ENCODE results near the gene IFI6. TPM values are rescaled to one million over a fixed set of nuclear protein-coding genes. Genes with fewer than 3 reads are reported as not detected.

Gene IFI6
- total and polyA plus RNA-seq, 2 of the 13 experiments (the other 11 are each of a cell fraction or from before 2014, with no cell fraction given): 12.9 to 13.2 TPM

DNA sequence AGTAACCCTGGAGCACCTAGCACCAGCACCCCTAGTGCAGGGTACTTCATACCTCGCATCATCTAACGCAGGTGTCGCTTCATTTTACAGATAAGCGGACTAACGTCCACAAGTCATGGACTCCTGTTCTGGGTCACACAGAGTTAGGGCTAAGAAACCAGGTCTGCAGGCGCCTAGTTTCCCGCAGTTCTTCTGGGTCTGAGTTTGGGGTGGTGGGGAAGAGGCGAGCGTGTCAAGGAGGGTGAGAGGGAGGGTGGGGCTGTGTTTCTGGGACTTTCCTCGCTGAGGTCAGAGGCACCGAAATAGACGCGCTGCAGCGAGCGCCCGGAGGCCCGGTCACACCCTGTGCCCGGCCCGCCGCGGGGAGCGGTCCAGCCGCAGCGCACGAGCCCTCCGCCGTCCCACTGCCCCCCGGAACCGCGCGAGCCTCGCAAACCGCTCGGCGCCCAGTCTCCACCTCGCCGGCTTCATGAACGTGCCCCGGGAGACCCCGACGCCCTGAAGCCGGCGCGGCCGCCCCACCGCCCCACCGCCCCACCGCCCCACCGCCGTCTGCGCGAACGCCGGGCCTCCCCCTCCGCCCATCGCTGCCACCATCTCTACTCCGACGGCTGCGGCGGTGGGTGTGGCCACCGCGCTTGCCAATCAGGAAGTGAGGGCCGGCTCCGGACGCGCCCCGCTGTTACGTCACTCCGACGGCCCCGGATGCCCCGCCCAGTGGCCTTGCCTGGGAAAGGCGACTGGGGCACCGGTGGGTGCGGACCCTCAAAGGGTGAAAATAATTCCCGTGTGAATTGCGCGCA, 12.3 kb downstream of the IFI6 start (continued):
- no peak for TF ChIP-seq TRIM24 (CRISPR knock-in tag; IDR thresholded peaks at IDR 0.05)
- peak; percentile 67; the same call in 1 of the 2 replicates for TF ChIP-seq CEBPB (IDR thresholded peaks at IDR 0.05; ENCODE audit: borderline replicate concordance, low read depth, low read length)
- TF ChIP-seq, protein P1, sequence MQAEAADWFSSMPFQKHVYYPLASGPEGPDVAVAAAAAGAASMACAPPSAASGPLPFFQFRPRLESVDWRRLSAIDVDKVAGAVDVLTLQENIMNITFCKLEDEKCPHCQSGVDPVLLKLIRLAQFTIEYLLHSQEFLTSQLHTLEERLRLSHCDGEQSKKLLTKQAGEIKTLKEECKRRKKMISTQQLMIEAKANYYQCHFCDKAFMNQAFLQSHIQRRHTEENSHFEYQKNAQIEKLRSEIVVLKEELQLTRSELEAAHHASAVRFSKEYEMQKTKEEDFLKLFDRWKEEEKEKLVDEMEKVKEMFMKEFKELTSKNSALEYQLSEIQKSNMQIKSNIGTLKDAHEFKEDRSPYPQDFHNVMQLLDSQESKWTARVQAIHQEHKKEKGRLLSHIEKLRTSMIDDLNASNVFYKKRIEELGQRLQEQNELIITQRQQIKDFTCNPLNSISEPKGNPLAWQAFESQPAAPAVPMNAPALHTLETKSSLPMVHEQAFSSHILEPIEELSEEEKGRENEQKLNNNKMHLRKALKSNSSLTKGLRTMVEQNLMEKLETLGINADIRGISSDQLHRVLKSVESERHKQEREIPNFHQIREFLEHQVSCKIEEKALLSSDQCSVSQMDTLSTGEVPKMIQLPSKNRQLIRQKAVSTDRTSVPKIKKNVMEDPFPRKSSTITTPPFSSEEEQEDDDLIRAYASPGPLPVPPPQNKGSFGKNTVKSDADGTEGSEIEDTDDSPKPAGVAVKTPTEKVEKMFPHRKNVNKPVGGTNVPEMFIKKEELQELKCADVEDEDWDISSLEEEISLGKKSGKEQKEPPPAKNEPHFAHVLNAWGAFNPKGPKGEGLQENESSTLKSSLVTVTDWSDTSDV (CRISPR knock-in tag; IDR thresholded peaks at IDR 0.05): no peak
- no peak for TF ChIP-seq POLR2AphosphoS2 (IDR thresholded peaks at IDR 0.05; ENCODE audit: low read depth, low read length)
- no peak for TF ChIP-seq KLF6 (CRISPR knock-in tag; IDR thresholded peaks at IDR 0.05)
- peak; percentile 44 for TF ChIP-seq HNRNPLL (IDR thresholded peaks at IDR 0.05; ENCODE audit: low read depth, low read length, poor library complexity, severe bottlenecking)
- TF ChIP-seq, protein P2, sequence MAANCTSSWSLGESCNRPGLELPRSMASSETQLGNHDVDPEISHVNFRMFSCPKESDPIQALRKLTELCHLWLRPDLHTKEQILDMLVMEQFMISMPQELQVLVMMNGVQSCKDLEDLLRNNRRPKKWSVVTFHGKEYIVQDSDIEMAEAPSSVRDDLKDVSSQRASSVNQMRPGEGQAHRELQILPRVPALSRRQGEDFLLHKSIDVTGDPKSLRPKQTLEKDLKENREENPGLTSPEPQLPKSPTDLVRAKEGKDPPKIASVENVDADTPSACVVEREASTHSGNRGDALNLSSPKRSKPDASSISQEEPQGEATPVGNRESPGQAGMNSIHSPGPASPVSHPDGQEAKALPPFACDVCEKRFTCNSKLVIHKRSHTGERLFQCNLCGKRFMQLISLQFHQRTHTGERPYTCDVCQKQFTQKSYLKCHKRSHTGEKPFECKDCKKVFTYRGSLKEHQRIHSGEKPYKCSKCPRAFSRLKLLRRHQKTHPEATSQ (CRISPR knock-in tag; IDR thresholded peaks at IDR 0.05; ENCODE audit: borderline replicate concordance): no peak
- TF ChIP-seq, protein P3, sequence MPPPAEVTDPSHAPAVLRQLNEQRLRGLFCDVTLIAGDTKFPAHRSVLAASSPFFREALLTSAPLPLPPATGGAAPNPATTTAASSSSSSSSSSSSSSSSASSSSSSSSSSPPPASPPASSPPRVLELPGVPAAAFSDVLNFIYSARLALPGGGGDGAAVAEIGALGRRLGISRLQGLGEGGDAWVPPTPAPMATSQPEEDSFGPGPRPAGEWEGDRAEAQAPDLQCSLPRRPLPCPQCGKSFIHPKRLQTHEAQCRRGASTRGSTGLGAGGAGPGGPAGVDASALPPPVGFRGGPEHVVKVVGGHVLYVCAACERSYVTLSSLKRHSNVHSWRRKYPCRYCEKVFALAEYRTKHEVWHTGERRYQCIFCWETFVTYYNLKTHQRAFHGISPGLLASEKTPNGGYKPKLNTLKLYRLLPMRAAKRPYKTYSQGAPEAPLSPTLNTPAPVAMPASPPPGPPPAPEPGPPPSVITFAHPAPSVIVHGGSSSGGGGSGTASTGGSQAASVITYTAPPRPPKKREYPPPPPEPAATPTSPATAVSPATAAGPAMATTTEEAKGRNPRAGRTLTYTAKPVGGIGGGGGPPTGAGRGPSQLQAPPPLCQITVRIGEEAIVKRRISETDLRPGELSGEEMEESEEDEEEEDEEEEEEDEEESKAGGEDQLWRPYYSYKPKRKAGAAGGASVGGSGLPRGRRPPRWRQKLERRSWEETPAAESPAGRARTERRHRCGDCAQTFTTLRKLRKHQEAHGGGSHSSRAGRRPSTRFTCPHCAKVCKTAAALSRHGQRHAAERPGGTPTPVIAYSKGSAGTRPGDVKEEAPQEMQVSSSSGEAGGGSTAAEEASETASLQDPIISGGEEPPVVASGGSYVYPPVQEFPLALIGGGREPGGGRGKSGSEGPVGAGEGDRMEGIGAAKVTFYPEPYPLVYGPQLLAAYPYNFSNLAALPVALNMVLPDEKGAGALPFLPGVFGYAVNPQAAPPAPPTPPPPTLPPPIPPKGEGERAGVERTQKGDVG (CRISPR knock-in tag; IDR thresholded peaks at IDR 0.05; ENCODE audit: borderline replicate concordance): no peak
- no peak for TF ChIP-seq TCF7 (IDR thresholded peaks at IDR 0.05; ENCODE audit: low read depth)
- TF ChIP-seq, protein P4, sequence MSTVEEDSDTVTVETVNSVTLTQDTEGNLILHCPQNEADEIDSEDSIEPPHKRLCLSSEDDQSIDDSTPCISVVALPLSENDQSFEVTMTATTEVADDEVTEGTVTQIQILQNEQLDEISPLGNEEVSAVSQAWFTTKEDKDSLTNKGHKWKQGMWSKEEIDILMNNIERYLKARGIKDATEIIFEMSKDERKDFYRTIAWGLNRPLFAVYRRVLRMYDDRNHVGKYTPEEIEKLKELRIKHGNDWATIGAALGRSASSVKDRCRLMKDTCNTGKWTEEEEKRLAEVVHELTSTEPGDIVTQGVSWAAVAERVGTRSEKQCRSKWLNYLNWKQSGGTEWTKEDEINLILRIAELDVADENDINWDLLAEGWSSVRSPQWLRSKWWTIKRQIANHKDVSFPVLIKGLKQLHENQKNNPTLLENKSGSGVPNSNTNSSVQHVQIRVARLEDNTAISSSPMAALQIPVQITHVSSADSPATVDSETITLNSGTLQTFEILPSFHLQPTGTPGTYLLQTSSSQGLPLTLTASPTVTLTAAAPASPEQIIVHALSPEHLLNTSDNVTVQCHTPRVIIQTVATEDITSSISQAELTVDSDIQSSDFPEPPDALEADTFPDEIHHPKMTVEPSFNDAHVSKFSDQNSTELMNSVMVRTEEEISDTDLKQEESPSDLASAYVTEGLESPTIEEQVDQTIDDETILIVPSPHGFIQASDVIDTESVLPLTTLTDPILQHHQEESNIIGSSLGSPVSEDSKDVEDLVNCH (CRISPR knock-in tag; IDR thresholded peaks at IDR 0.05): no peak
- no peak for TF ChIP-seq ZNF768 (CRISPR knock-in tag; IDR thresholded peaks at IDR 0.05)
- no peak for TF ChIP-seq DPF2 (CRISPR knock-in tag; IDR thresholded peaks at IDR 0.05; ENCODE audit: borderline replicate concordance, low read depth)
- TF ChIP-seq, protein P5, sequence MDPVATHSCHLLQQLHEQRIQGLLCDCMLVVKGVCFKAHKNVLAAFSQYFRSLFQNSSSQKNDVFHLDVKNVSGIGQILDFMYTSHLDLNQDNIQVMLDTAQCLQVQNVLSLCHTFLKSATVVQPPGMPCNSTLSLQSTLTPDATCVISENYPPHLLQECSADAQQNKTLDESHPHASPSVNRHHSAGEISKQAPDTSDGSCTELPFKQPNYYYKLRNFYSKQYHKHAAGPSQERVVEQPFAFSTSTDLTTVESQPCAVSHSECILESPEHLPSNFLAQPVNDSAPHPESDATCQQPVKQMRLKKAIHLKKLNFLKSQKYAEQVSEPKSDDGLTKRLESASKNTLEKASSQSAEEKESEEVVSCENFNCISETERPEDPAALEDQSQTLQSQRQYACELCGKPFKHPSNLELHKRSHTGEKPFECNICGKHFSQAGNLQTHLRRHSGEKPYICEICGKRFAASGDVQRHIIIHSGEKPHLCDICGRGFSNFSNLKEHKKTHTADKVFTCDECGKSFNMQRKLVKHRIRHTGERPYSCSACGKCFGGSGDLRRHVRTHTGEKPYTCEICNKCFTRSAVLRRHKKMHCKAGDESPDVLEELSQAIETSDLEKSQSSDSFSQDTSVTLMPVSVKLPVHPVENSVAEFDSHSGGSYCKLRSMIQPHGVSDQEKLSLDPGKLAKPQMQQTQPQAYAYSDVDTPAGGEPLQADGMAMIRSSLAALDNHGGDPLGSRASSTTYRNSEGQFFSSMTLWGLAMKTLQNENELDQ (CRISPR knock-in tag; IDR thresholded peaks at IDR 0.05; ENCODE audit: borderline replicate concordance): no peak
- no peak for TF ChIP-seq ZNF709 (CRISPR knock-in tag; IDR thresholded peaks at IDR 0.05)
